Activated T-helper 17 cell treated with anti-CD3 and anti-CD28 coated beads, Interleukin-2, amount 50 U/mL, for 72 hours (primary cell): ENCODE data around the gene DHRS12. TPM values are rescaled to one million over a fixed set of nuclear protein-coding genes. Genes with fewer than 3 reads are reported as not detected.

Experiments used
- ATAC-seq: fragments of 150-1000 bp; cut with Tn5 transposase; replicated peaks from 2 replicates; pipeline ENCODE4 v1.10.0; 2021; ENCODE audit warnings: mild to moderate bottlenecking, moderate library complexity
- H3K27ac Mint-ChIP-seq: one replicate; pipeline ENCODE4 v1.8.0; 2022; ENCODE audit warnings: mixed read lengths
- H3K27me3 Mint-ChIP-seq: one replicate; pipeline ENCODE4 v1.8.0; 2022; ENCODE audit warnings: mixed read lengths
- H3K36me3 Mint-ChIP-seq: one replicate; pipeline ENCODE4 v1.8.0; 2022; ENCODE audit warnings: low read depth, mild to moderate bottlenecking, mixed read lengths
- H3K4me1 Mint-ChIP-seq: one replicate; pipeline ENCODE4 v1.8.0; 2022; ENCODE audit warnings: mixed read lengths
- H3K4me3 Mint-ChIP-seq: one replicate; pipeline ENCODE4 v1.8.0; 2022; ENCODE audit warnings: mild to moderate bottlenecking, mixed read lengths
- H3K9me3 Mint-ChIP-seq: one replicate; pipeline ENCODE4 v1.8.0; 2022; ENCODE audit warnings: mixed read lengths
- total RNA-seq, 2 donors: library from RNA; stranded (reverse); gene quantifications; one replicate each; pipeline ENCODE4 v1.2.3, GENCODE V29; 2022

The DHRS12 gene
- total RNA-seq, 2 donors from 2014 or later: 5.0 to 9.6 TPM

DNA sequence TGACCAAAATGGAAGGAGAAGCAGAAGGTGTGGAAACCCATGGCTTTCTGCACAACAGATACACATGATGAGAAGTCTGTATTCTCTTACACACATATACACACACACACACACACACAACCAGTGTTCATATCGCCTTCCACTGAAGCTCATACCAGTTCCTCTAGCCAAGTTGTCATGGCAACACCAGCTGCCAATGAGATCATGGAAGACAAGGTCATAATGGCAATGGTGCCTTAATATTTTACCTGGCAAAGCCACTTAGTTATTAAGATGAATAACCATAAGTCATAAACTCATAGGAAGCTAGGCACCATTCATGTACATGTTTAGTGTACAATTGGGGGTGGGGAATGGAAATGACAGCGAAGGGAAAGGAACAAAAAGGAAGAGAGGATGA, 2.6 kb upstream of the DHRS12 start:
- Mint-ChIP-seq H3K9me3 (no peaks in the 10 kb centered on the region), H3K4me3 (peak overlapping the region; percentile 89), H3K4me1 (peaks cover 28% of the 10 kb centered on the region), H3K27me3 (no peaks in the 10 kb centered on the region), H3K36me3 (peaks cover 25% of the 10 kb centered on the region), H3K27ac (no peak overlapping the region)
- no peak for ATAC-seq

- Mint-ChIP-seq H3K4me1 (peaks cover 28% of the 10 kb centered on the region), H3K27ac (peak overlapping the region; percentile 94), H3K4me3 (peak overlapping the region; percentile 89), H3K36me3 (peaks cover 25% of the 10 kb centered on the region), H3K27me3 (no peaks in the 10 kb centered on the region), H3K9me3 (no peaks in the 10 kb centered on the region)
- no peak for ATAC-seq
Observed at GRCh38 chr13:51805925-51806324, 2.0 kb upstream of the DHRS12 start.

DNA sequence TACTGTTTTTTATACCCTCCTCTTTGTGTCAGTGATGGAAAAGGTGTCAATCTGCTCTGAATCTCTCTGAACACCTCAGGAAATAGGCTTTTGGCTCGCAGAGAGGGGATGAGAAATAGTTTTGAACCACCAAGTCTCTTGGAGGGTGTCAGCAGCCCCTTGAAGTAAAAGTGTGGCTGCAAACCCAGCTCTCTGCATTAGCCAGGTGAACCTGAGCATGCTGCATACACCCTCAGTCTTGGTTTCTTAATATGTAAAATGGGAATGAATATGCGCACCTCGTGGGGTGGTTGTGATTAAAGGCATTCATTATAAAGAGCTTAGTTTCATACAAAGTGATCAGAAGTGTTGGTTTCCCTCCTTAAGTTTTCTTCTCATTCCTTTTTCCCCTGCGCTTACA, 1.4 kb upstream of the DHRS12 start:
- H3K9me3 Mint-ChIP-seq: no peaks in the 10 kb centered on the region
- H3K4me3 Mint-ChIP-seq: peak overlapping the region; percentile 89
- peaks cover 28% of the 10 kb centered on the region for H3K4me1 Mint-ChIP-seq
- H3K27ac Mint-ChIP-seq: peak overlapping the region; percentile 94
- no peaks in the 10 kb centered on the region for H3K27me3 Mint-ChIP-seq
- ATAC-seq: no peak
- peaks cover 25% of the 10 kb centered on the region for H3K36me3 Mint-ChIP-seq

DNA sequence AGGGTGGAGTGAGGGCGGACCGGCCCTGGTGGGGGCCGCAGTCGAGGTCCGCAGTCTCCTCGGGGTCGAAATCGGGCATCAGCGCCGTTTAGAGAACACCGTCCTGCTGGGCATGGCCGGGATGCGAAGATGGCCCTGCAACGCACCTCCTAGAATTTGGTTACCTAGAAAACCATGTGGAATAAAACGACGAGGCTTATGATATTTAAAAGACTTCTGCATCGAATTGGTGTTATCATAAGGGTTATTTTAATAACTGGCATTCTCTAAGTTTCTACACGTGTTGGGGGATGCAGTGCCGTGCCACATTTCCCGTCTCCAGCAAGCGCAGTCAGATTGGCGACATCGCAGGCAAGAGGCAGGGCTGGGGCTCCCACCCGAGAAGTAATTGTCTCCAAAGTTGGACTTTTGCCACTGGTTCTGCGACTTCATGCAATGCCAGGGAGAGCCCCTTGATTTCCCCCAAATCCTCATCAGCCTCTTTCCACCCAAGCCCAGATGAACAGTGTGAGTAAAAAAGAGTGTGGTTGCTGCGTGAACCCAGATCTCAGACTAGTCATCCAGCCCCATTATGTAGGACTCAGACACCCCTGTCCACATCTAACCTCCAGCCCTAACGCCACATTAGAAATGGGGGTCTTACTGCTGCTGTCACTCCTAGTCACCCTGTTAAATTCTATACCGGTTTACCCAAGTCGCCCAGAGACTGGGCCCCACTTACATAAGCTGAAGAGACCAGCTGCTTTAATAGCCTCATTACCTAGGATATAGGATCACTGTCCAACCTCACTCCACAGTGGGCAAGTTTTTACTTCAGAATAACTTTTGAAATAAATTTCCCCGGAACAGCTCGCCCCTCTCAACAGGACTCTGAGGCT, 571 bp upstream of the DHRS12 start:
- peak; percentile 36 for ATAC-seq
- peaks cover 20% of the 10 kb centered on the region for H3K36me3 Mint-ChIP-seq
- H3K9me3 Mint-ChIP-seq: no peaks in the 10 kb centered on the region
- H3K27me3 Mint-ChIP-seq: no peaks in the 10 kb centered on the region
- H3K4me3 Mint-ChIP-seq: peak overlapping the region; percentile 89
- H3K27ac Mint-ChIP-seq: peak overlapping the region; percentile 94
- peaks cover 28% of the 10 kb centered on the region for H3K4me1 Mint-ChIP-seq

DNA sequence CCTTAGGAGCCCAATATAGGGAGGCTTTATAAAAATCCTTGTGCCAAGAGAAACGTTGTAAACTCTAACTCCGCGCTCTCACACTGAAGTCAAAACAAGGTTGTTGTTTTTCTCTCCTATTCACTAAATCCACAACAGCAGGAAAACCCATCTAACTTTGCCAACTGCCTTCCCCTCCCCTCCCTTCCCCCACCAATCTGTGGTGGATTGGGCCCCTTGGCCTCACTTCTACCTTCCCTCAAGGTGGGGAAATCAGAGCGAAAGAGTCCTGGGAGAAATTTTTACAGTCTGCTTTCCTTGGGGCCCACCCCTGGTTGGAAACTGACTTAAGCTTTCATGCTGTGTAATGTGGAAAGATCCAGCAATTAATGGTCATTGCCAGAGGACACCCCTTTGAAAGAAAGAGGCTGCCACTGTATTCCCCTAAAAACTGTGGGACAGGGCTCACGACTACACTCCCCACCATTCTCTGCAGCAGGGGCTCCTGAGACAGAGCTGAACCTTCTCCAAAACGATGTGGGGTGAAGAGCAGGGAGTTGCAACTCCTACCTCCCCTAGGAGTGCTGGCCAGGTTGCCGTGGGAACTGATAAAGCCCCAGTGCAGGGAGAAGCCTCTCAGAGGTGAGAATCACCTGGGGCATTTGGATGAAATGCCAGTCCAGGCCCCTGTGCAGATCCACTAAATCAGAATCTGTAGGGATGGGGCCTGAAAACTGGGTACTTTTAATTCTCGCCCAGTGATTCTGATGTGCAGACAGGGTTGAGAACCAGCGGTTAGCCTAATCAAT, 1.1 kb downstream of the DHRS12 start:
- H3K36me3 Mint-ChIP-seq: peaks cover 14% of the 10 kb centered on the region
- ATAC-seq: no peak
- H3K4me1 Mint-ChIP-seq: peaks cover 28% of the 10 kb centered on the region
- peak overlapping the region; percentile 89 for H3K4me3 Mint-ChIP-seq
- no peaks in the 10 kb centered on the region for H3K9me3 Mint-ChIP-seq
- peak overlapping the region; percentile 98 for H3K27ac Mint-ChIP-seq
- no peaks in the 10 kb centered on the region for H3K27me3 Mint-ChIP-seq

DNA sequence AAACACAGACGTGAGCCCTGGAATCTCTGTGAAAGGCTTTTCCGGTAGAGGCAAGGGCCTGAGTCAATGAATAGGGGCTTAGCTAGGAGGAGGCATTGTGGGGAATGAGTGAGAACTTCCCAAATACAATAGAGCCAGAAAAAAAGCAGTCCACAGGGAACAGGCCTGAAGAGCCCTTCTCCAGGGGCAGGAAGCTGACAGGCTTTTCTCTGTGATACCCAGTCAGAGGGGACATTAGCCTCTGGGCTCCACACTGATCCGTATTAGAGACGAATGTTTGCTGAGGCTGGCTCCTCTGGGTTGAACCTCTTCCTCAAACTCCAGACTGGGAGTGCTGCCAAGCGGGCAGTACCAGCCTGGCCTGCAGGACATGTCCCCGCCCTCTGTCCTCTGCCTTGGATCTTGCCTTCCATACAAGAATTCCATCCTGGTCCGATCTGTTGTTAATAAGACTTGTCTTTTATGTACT, 2.3 kb downstream of the DHRS12 start:
- H3K4me1 Mint-ChIP-seq: peaks cover 26% of the 10 kb centered on the region
- peak overlapping the region; percentile 98 for H3K27ac Mint-ChIP-seq
- H3K27me3 Mint-ChIP-seq: no peaks in the 10 kb centered on the region
- ATAC-seq: no peak
- no peaks in the 10 kb centered on the region for H3K9me3 Mint-ChIP-seq
- H3K36me3 Mint-ChIP-seq: peaks cover 14% of the 10 kb centered on the region
- peak overlapping the region; percentile 89 for H3K4me3 Mint-ChIP-seq

GRCh38 chr13:51800486-51800885, 3.5 kb downstream of the DHRS12 start:
- H3K4me1 Mint-ChIP-seq: peaks cover 18% of the 10 kb centered on the region

DNA sequence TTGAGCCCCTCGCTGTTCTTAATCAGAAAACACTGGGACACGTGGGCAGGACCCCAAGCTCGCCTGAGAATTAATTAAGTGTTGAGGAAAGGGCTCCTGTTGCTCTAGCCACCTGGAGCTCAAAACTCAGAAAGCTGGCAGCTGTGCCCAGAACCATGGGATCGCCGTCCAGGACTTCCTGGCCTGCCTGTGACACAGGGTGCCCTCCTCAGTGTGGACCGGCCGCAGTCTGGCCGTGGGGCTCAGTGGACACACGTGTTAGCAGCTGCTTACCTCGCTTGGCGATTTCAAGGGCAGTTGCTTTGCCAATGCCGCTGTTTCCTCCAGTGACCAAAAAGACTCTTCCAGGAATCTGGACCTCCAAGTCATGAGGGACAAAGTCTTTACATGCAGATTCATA, 4.7 kb downstream of the DHRS12 start:
- Mint-ChIP-seq H3K4me3 (no peak overlapping the region), H3K27me3 (no peaks in the 10 kb centered on the region), H3K4me1 (peaks cover 10% of the 10 kb centered on the region), H3K27ac (no peak overlapping the region), H3K9me3 (no peaks in the 10 kb centered on the region), H3K36me3 (peaks cover 8% of the 10 kb centered on the region)
- ATAC-seq: no peak

More at GRCh38 chr13:51800486-51800885, 3.5 kb downstream of the DHRS12 start:
- no peaks in the 10 kb centered on the region for H3K9me3 Mint-ChIP-seq
- H3K4me3 Mint-ChIP-seq: no peak overlapping the region
- H3K27ac Mint-ChIP-seq: no peak overlapping the region
- H3K36me3 Mint-ChIP-seq: peaks cover 14% of the 10 kb centered on the region
- no peak for ATAC-seq
- no peaks in the 10 kb centered on the region for H3K27me3 Mint-ChIP-seq

DNA sequence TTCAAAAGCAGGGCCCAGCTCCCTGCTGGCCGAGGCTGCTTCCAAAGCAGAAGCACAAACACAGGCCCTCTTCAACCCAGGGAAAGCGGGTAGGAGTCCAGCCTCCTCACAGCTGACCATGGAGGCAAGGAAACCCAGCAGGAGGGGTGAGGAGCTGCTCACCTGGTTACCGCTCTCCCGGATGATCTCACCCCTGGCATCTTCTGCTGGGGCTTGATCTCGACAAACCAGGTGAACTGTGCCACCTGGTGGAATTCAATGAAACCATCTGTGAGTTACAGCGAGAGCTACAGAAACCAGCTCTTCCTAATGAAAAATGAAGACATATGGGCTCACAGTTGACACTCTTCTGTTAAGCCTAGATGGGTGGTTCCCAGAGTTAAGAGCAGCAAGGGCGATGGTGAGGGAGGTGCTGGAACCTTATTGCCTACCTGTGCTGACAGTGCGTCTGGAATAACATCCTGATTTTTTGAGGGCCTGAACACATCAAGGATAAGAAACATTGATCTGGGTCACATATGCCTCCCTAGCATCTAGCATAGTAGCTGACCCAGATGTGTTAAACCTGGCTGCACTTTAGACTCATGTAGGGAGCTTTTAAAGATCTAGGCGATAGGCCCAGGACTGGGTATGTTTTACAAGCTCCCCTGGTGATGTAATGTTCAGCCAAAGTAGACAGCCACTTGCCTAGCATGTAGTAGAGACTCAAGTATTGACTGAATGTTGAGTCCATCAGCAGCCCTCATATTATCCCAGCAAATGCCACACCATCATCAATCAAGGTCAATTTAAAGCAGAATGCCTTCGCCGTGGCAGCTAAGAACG, 6.1 kb downstream of the DHRS12 start:
- peak; percentile 42 for ATAC-seq
- Mint-ChIP-seq H3K4me3 (no peak overlapping the region), H3K4me1 (peaks cover 22% of the 10 kb centered on the region), H3K27ac (no peak overlapping the region), H3K9me3 (no peaks in the 10 kb centered on the region), H3K27me3 (no peaks in the 10 kb centered on the region), H3K36me3 (peaks cover 5% of the 10 kb centered on the region)

GRCh38 chr13:51796546-51796945, 7.4 kb downstream of the DHRS12 start:
- no peak overlapping the region for H3K4me3 Mint-ChIP-seq
- H3K4me1 Mint-ChIP-seq: peaks cover 18% of the 10 kb centered on the region
- no peaks in the 10 kb centered on the region for H3K9me3 Mint-ChIP-seq
- no peak overlapping the region for H3K27ac Mint-ChIP-seq
- no peak for ATAC-seq
- H3K27me3 Mint-ChIP-seq: no peaks in the 10 kb centered on the region
- peaks cover 5% of the 10 kb centered on the region for H3K36me3 Mint-ChIP-seq

GRCh38 chr13:51795419-51795818, 8.5 kb downstream of the DHRS12 start:
- H3K9me3 Mint-ChIP-seq: no peaks in the 10 kb centered on the region
- H3K4me1 Mint-ChIP-seq: peaks cover 18% of the 10 kb centered on the region
- H3K27me3 Mint-ChIP-seq: no peaks in the 10 kb centered on the region
- ATAC-seq: no peak
- H3K27ac Mint-ChIP-seq: no peak overlapping the region
- H3K36me3 Mint-ChIP-seq: peaks cover 5% of the 10 kb centered on the region
- H3K4me3 Mint-ChIP-seq: no peak overlapping the region

DNA sequence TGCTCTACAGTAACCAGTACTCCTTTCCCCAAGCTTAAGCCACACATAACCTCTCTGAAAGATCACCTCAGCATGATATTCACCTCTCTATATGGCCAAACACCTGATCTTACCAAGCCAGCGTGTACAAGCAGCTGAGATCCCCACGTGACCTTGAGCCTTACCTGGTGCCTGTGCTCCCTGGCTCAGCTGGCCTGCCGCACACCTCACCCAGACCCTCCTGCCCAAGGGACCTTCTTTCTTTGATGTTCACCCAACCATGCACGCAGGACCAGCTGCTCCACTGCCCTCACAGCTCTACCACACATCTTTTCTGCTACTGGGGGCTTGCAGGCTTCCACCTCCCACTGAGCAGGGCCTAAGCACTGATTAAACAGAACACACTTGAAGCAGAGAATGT, 9.0 kb downstream of the DHRS12 start:
- peaks cover 18% of the 10 kb centered on the region for H3K4me1 Mint-ChIP-seq
- ATAC-seq: no peak
- no peaks in the 10 kb centered on the region for H3K9me3 Mint-ChIP-seq
- peaks cover 7% of the 10 kb centered on the region for H3K36me3 Mint-ChIP-seq
- no peak overlapping the region for H3K27ac Mint-ChIP-seq
- no peaks in the 10 kb centered on the region for H3K27me3 Mint-ChIP-seq
- no peak overlapping the region for H3K4me3 Mint-ChIP-seq

DNA sequence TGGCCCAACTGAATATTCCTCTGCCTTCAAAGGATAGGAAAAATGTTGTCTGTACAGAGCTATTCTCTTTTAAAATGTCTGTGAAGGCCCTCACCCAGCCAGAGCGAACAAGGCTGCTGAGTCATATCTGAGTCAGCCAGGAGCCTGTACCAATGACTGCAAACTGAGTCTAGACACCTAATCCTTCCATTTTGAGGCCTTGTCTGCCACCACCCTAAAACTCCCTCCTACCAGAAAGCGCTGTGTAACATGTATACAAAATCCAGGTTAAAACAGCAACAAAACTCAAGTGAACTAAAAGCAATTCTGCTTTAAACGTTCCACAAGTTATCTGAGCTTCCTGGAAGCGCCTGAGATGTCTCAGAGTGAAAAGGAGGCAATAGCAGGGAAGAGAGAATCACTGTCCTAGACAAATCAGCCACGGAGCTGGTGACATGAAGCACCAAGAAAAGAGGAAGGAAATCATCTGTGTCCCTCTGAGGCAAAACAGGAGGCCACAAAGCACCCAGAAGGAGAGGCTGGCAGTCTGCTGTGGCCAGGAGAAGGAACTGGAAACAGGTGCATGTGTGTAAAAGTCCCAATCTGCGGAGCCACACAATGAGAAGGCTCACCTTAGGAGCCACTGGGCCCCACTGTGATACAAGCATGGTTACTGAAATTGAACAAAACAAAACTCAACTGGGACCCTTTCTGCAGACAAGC, 10.2 kb downstream of the DHRS12 start:
- Mint-ChIP-seq H3K27ac (peak overlapping the region; percentile 94), H3K4me1 (peaks cover 18% of the 10 kb centered on the region), H3K4me3 (peak overlapping the region; percentile 64), H3K36me3 (peaks cover 19% of the 10 kb centered on the region), H3K9me3 (no peaks in the 10 kb centered on the region), H3K27me3 (no peaks in the 10 kb centered on the region)
- ATAC-seq: peak; percentile 96
